ENCODE measurements around the gene TECPR2. TPM values are rescaled to one million over a fixed set of nuclear protein-coding genes. Genes with fewer than 3 reads are reported as not detected.

The TECPR2 gene
- total and polyA plus RNA-seq, 10 of the 15 experiments (the other 5 are each of a cell fraction or from before 2014, with no cell fraction given) = 0.15 to 10.0 (median 3.0) TPM

GRCh38 chr14:102330806-102331205 is 31.9 kb upstream of the TECPR2 start (continued):
- TF ChIP-seq IKZF1 (conservative IDR thresholded peaks at IDR 0.05) (no peak), BRCA1 (IDR thresholded peaks at IDR 0.05; ENCODE audit: low read depth, low read length) (no peak)

GRCh38 chr14:102333390-102333789 is 29.4 kb upstream of the TECPR2 start:
- no TSS peak for BruUV-seq (replicated peaks)
- no peak overlapping the region for H3K4me3 ChIP-seq
- ChIA-PET RAD21 (ENCODE audit: unreplicated experiment) (no interaction called here), CTCF (interaction anchor here (0.7 kb wide), 1 partner anchor 19 kb away, joined by 3 read pairs; no protein-coding TSS in a partner anchor), POLR2A (no interaction called here), SMC1A (ENCODE audit: uncharacterized antibody, unreplicated experiment) (no interaction called here)
- H3K27me3 ChIP-seq (replicated peaks in 1 of 2; ENCODE audit: control insufficient read depth in 2 of 2, insufficient read depth in 2 of 2, low read length in 1 of 2) = no peaks in the 10 kb centered on the region
- H3K27ac ChIP-seq (ENCODE audit: control insufficient read depth, insufficient read depth) = no peak overlapping the region
- no peak for FAIRE-seq
- no peak overlapping the region for H2AFZ ChIP-seq (ENCODE audit: control insufficient read depth, low read depth, low read length)
- H3K36me3 ChIP-seq (ENCODE audit: control insufficient read depth in 2 of 2, insufficient read depth in 2 of 2, low read length in 1 of 2) = no peaks in the 10 kb centered on the region; a peak in 2 of 4 replicates
- no peaks in the 10 kb centered on the region for H3K79me2 ChIP-seq (ENCODE audit: control insufficient read depth, insufficient read depth, low read length)
- TF ChIP-seq HDAC6 (IDR thresholded peaks at IDR 0.05; ENCODE audit: unreplicated experiment) (no peak), BMI1 (IDR thresholded peaks at IDR 0.05; ENCODE audit: borderline replicate concordance) (no peak), ETV6 (conservative IDR thresholded peaks at IDR 0.05 in 1 of 2, IDR thresholded peaks at IDR 0.05 in 1 of 2; ENCODE audit: borderline replicate concordance in 1 of 2, low read depth in 1 of 2) (no peak), RUNX3 (IDR thresholded peaks at IDR 0.05; ENCODE audit: low read length) (no peak)
- in situ Hi-C loops (cut with MboI) = no loop called here
- no peak for ATAC-seq
- H3K4me1 ChIP-seq (ENCODE audit: control insufficient read depth, insufficient read depth, low read length) = no peaks in the 10 kb centered on the region
- no peak overlapping the region for H3K4me2 ChIP-seq (ENCODE audit: control insufficient read depth, insufficient read depth)
- DNase-seq (ENCODE audit: low read depth, low spot score) = no peak
- H3K9ac ChIP-seq (ENCODE audit: control insufficient read depth, insufficient read depth, low read length) = no peak overlapping the region
- intact Hi-C loops (cut with micrococcal nuclease; ENCODE audit: unreplicated experiment) = no loop called here
- 89% methylated on average over 7 of the region's 7 CpGs for WGBS (ENCODE audit: insufficient coverage, insufficient replicate concordance, low lambda C conversion rate, missing lambda C conversion rate)
- no peaks in the 10 kb centered on the region for H3K9me3 ChIP-seq (replicated peaks; ENCODE audit: control insufficient read depth, insufficient read depth, low read length)
- no peaks in the 10 kb centered on the region for H4K20me1 ChIP-seq (ENCODE audit: control insufficient read depth, insufficient read depth)

Measured in GM12878 (cell line).